K562 treated with DMSO at 1 percent for 24 hours (cell line): ENCODE measurements around the gene PPDPF. TPM values are rescaled to one million over a fixed set of nuclear protein-coding genes. Genes with fewer than 3 reads are reported as not detected.

Experiments
- total RNA-seq: library from RNA; unstranded; fragments of 300-600 nt; gene quantifications from 2 replicates; pipeline ENCODE4 v1.2.3, GENCODE V29; 2022; ENCODE audit warnings: low read depth; ENCODE audit not compliant: insufficient read depth

Gene PPDPF, protein sequence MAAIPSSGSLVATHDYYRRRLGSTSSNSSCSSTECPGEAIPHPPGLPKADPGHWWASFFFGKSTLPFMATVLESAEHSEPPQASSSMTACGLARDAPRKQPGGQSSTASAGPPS
- 270 and 283 TPM in 2 replicates for total RNA-seq

DNA sequence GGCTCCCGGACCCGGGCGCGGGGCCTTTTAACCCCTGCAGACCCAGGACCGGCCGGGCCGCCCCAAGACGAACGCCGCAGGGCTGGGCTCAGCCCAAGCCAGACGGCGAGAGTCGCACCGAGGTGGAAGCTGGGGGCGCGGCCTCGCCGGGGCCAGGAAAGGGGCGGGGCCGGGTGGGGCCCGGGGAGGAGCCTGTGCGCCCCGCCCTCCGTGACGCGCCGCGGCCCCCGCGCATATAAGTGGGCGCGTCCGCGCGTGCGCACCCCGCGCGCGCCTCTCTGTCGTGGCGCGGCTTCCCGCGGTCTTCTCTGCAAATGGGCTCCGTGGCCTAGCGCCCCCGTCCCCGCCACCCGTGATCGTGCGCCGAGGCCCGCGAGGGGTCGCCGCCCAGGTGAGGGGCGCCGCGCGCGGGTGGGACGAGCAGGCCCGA, at the start of gene PPDPF:
TSS of gene PPDPF (plus strand) at position 262 of the 430 bp plus-strand sequence. CDS start 544 bp downstream, outside the sequence.

DNA sequence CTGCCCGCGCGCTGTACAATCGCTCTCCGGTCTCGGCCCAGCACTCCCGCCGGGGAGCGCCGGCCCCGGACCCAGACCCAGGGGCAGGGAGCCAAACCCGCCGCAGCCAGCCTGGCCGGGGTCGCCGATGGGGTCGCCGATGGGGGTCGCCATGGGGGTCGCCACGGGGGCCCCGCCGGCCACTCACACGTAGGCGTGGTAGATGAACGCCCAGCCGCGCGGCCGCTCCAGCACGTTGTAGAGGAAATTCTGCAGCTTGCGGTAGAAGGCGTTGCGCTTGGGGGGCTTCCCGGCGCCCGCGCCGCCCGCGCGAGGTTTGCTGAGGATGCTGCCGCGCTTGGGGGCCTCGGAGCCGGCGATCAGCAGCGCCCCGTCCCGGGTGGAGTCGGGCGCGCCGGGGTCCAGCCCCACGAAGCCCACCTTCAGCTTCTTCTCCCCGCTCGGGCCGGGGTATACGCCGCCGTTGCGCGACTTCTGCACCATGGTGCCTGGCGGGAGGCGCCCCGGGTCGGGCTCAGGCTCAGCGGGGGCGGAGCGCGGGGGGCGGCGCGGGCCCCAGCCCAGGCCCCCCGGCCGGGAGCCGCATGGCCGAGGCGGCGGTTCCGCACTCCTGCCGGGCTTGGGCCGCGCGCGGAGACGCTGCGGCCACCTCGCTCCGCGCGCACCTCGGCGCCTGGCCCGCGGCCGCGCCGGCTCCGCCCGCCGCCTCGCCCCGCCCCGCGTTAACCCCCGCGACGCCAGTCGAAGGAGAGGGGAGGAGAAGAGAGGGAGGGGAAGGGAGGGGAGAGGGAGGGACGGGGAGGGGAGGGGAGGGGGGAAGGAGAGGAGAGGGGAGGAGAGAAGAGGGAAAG, 48.4 kb upstream of the PPDPF start, which contains the start of gene KCNQ2:
TSS of gene KCNQ2 (minus strand) at position 675 of the 851 bp plus-strand sequence. CDS start at position 483, 192 bp downstream.

DNA sequence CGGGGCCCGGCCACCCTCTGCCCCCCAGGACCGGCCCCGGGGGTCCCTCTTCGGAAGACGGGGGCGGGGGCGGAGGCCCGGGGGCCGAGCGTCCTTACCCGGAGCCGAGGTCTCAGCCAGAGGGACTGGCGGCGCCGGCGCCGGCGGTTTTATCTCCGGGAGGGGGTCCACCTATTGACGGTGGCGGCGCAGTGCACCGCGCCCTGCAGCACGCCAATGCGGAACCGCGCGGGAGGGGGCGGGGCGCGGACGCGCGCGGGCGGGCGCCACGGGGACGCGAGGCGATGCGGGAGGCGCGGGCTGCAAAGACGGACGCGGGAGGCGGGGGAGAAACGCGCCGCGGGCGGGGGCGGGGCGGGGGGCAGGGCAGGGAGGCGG, 21.6 kb upstream of the PPDPF start, which contains the start of gene EEF1A2:
TSS of gene EEF1A2 (minus strand) at position 124 of the 378 bp plus-strand sequence. CDS start 1,320 bp downstream, outside the sequence.

DNA sequence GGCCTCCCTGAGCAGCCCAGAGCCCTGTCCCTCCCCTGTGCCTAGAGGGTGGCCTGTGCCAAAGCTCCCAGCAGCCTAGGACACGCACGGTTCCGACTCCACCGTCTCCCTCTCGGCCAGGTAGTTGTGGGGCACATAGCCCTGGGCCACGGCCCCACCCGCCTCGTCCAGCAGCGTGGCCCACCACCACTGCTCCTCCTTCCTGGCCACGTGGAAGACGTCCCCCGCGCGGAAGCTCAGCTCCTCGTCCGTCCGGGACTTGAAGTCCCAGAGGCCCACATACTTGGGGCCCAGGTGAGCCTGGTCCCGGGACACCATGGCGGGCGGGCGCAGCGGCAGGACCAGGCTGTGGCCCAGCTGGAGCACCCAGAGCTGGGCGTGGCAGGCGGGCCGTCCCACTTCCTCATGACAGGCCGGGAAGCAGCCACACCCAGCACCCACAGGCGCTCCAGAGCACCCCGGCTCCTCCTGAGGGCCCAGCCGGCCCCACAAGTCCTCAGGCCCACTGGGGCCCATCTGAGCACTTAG, 16.5 kb downstream of the PPDPF start, which contains the start of gene PTK6:
TSS of gene PTK6 (minus strand) at position 380 of the 528 bp plus-strand sequence. CDS start at position 318, 62 bp downstream.

DNA sequence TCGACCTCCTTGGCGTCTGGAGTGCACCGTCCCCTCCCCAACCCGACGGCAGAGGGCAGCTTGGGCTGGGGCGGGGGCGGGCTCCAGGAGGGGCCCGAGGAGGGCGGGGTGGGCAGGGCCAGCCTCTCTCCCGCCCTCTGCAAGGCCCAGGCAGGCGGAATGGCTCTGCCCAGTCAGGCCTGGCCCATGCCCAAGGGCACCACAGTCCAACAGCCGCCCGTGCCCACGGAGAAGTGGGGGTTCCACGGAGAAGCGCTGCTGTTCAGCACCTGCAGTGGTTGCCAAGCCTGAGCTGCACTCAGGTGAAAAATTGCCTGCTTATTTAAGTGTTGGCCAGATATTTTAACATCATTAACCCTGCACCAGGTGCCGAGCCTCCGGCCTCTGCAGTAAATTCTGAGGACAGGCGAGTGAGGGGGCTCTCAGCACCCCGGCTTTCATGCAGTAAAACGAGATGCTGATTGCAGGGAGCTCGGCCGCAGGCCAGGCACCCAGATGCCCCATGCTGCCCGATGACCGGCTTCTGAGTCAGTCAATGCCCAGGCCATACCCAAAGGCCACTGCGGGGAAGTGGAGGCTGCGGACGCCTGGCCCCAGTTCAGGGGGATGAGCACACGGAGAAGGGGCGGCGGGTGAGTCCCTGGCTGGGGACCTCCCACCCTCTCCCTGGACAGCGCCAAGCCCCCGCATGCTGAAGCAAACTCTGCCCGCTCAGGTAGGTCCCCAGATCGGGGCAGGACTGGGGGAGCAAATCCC, 27.3 kb downstream of the PPDPF start, which contains the start of gene SRMS:
TSS of gene SRMS (minus strand) at position 25 of the 756 bp plus-strand sequence. CDS start 286 bp downstream, outside the sequence.

DNA sequence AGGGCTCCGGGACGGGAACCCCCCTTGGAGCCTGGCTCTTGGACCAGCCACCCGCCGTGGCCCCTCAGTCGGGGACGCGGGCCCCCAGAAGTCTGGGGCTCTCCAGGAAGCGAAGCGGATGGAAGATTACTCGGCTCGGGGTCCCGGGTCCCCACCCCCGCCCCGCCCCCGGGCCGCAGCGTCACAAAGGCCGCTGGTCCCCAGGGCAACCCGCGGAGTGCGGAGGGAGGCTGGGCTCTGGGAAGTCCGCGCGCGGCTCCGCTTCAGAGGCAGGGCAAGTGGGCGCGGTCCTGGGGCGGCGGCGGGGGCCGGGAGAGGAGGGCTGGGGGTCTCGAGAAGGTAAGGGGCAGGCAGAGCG, 33.3 kb downstream of the PPDPF start, which contains the start of gene FNDC11:
TSS of gene FNDC11 (plus strand) at position 227 of the 358 bp plus-strand sequence. CDS start 1,505 bp downstream, outside the sequence.

Other genes with a start within 250 kb of the PPDPF start
- gene ARFGAP1, start 248.0 kb upstream of the PPDPF start, total RNA-seq, result 72.7 and 84.9 TPM in 2 replicates
- not detected in 2 replicates for gene COL20A1, start 227.6 kb upstream of the PPDPF start, total RNA-seq
- gene CHRNA4, start 159.4 kb upstream of the PPDPF start, total RNA-seq, result not detected in 2 replicates
- gene KCNQ2, start 48.1 kb upstream of the PPDPF start, total RNA-seq, result not detected in 2 replicates
- 65.5 and 86.4 TPM in 2 replicates for gene EEF1A2, start 21.7 kb upstream of the PPDPF start, total RNA-seq
- not detected in 2 replicates for gene PTK6, start 16.6 kb downstream of the PPDPF start, total RNA-seq
- 0.19 TPM in 1 of 2 replicates, not detected in the other for gene SRMS, start 27.0 kb downstream of the PPDPF start, total RNA-seq
- 0.32 and 0.94 TPM in 2 replicates for gene FNDC11, start 33.4 kb downstream of the PPDPF start, total RNA-seq
- 52.0 and 53.4 TPM in 2 replicates for gene HELZ2, start 53.5 kb downstream of the PPDPF start, total RNA-seq
- 8.5 TPM in 2 replicates for gene GMEB2, start 106.3 kb downstream of the PPDPF start, total RNA-seq
- gene STMN3, start 132.7 kb downstream of the PPDPF start, total RNA-seq, result 13.2 and 14.9 TPM in 2 replicates
- 8.9 and 10.5 TPM in 2 replicates for gene RTEL1, start 137.5 kb downstream of the PPDPF start, total RNA-seq
- 2.2 and 2.4 TPM in 2 replicates for gene TNFRSF6B, start 175.9 kb downstream of the PPDPF start, total RNA-seq
- 44.1 and 46.7 TPM in 2 replicates for gene ARFRP1, start 187.2 kb downstream of the PPDPF start, total RNA-seq
- 19.1 and 20.8 TPM in 2 replicates for gene ZGPAT, start 187.3 kb downstream of the PPDPF start, total RNA-seq
- 11.9 and 18.2 TPM in 2 replicates for gene LIME1, start 215.9 kb downstream of the PPDPF start, total RNA-seq
- 68.4 and 69.6 TPM in 2 replicates for gene SLC2A4RG, start 219.0 kb downstream of the PPDPF start, total RNA-seq